ENCODE data around the gene SLC8B1.

The SLC8B1 gene

GRCh38 chr12:113334786-113335539 is at the start of gene SLC8B1:
Gene SLC8B1 (minus strand): TSS chr12:113335109. CDS start chr12:113332878, 2,231 bp downstream.
- DNase-seq = peak; percentile 83

GRCh38 chr12:113382206-113382605 is 47.3 kb upstream of the SLC8B1 start:
- no peak for DNase-seq

DNA sequence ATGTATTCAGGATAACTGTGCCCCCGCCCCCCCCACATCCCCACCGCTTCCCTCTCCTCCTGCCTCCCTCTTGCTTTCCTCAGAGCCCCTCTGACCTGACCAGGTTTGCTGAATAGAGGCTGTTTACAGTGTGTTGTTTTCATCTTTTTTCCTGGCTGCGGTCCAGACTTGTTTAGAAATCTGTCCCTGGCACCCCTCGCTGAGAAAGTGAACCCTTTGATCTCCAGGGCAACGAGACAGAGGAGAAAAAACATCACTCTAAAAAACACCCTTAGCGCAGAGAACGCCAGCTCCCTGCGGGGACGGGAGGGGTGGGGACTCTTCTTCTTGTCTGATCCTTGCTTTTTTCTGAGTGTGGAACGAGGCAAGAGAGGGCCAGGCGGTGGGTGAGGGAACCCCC is 46.3 kb upstream of the SLC8B1 start:
- DNase-seq = no peak

GRCh38 chr12:113378291-113378690 is 43.4 kb upstream of the SLC8B1 start:
- DNase-seq = peak; percentile 61

- DNase-seq = no peak
Measured at GRCh38 chr12:113374823-113375428, 40.0 kb upstream of the SLC8B1 start.

DNA sequence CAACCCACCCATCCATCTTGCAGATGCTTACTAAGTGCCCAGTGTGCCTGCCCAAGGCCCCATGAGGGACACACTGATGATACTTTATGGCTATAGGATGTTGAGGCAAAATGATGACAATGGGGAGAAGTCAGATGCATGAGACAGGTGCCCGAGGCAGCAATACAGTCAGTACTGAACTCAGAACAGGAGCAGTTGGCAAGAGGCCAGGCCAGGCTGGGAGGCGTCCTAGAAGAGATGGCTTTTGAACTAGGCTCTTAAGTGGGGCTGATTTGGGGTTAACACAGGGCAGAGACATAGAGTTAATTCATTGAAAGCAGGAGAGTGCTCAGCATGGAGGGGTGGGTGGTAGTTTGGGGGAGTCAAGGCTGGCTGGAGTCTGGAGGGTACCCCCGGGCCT is 39.1 kb upstream of the SLC8B1 start:
- DNase-seq = peak; percentile 57

- no peak for DNase-seq
Measured at GRCh38 chr12:113373440-113373839, 38.5 kb upstream of the SLC8B1 start.

GRCh38 chr12:113372371-113372770 is 37.5 kb upstream of the SLC8B1 start:
- no peak for DNase-seq

DNA sequence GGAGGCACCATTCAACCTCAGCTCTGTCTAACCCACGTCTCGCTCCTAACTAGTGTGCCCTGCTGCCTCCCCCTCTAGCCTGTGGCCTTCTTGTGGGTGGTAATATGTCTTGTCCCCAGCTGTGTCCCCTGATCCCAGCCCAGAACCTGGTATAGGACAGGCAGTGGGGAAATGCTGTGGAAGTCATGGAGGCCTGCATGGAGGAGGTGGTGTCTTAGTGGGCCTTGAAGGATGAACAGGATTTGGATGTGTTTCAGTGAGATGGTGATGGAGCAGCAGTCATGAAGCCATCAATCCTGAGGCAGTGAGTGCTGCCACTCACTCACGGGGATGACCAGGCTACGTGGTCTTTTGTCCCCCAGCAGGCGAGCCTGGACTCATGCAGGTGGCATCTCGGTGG is 36.9 kb upstream of the SLC8B1 start:
- no peak for DNase-seq

DNA sequence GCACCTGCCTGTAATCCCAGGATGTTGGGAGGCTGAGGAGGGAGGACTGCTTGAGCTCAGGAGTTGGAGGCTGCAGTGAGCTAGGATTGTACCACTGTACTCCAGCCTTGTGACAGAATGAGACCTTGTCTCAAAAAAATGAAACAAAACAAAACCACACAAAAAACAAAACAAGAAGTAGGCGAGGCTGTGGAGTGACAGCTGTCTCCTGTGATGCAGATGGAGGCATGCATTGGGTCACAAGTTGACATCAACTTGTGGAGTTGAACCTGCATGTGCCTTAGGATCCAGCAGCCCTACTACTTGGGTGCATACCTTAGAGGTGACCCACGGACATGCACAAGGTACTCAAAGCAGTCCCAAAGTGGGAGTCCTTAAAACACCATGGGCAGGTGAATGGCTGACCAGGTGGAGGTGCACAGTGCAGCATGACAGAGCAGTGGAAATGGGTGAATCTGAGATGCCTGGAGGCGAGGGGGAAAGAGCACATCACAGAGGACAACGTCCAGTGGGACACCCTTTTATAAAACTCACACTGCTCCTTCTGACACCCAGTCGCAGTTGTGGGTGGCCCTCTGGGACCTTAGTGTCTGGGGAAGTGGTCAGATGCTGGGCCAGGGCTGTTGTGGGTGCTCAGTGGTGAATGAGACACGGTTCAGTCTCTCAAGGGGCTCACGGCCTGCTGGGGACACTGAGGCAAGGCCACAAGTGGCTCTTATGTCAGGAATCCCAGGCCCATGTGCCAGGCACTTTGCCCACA is 36.2 kb upstream of the SLC8B1 start:
- no peak for DNase-seq

DNA sequence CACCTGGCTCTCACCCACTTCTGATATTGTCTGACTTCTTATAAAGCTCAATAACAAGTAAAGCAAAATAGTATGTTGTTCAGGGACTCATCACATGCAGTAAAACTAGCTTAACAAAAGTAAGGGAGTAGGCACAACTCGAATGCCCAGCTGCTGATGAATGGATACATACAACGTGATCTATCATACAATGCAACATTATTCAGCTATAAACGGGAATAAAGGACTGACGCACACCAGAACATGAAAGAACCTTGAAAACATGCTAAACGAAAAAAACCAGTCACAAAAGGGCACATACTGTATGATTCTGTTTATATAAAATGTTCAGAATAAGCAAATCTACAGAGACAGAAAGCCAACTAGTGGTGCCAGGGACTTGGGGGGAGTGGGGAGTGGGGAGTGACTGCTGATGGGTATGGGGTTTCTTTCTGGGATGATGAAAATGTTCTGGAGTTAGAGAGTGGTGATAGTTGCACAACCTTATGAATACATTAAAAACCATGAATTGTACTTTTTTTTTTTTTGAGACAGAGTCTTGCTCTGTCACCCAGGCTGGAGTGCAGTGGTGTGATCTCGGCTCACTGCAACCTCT is 34.6 kb upstream of the SLC8B1 start:
- no peak for DNase-seq

DNA sequence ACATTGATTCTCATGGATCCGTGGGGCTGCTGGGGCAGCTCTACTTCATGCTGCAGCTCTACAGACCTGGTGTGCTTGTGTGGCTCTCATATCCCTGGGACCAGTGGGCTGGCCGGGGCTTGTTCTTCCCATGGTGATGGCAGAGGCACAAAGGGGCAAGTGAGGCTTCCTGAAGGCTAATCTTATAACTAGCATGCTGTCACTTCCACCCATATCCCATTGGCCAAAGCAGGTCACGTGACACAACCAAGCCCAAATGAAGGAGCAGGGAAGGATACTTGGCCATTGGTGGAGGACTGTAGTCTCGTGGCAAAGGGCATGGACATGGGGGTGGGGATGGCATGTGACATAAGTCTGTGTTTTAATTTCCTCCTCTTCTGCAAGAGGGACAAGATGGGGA is 33.4 kb upstream of the SLC8B1 start:
- DNase-seq = peak; percentile 20

- no peak for DNase-seq
Measured at GRCh38 chr12:113366827-113367226, 31.9 kb upstream of the SLC8B1 start.

- no peak for DNase-seq
Measured at GRCh38 chr12:113365639-113366395, 30.9 kb upstream of the SLC8B1 start.

DNA sequence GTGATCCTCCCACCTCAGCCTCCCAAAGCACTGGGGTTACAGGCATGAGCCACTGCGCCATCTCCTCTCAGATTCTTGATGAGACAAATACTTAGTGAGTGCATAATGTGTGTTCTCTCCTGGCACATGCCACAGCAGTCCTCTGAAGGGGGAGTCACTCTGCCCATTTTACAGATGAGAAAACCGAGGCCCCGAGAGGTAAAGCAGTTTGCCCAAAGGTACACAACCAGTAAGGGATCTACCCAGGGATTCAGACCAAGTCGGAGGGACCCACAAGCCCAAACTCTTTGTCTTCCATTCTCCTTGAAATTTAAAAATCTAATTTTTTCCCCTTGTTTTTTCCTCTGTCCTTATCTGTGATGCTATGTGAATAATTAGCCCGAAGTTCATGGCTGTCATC is 29.8 kb upstream of the SLC8B1 start:
- DNase-seq = no peak

GRCh38 chr12:113361574-113362370 is 26.9 kb upstream of the SLC8B1 start:
- no peak for DNase-seq

DNA sequence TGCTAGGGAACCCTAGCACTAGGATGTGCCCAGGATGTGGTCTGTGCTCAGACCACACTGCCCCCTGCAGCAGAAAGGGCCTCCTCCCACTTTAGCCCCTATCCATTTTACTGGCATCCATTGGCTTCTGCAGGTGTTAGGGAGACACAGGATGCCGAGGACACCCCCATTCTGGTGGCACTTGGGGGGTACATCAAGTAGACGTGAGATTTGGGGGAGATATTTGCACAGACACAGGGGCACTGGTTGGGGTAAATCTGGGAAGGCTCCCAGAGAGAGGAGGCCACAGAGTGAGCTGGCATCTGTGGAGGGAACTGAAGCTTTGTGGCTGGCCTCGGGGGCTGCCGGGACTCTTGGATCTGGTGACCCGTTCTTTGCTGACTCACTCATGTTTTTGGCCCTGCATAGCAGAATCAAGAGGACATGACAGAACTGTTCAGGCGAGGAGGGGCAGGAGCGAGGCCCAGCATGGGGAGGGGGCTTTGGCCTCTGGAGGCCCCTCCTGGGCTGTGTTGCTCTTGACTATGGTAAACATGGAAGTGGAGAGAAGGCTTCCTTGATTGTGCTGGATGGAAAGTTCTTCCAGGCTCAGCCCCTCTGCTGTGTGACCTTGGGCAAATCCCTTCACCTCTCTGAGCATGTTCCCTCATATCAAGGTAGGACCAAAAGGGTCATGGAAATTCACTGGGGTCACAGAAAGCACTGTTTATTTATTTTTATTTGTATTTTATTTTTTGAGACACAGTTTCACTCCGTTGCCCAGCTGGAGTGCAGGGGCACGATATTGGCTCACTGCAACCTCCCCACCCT is 25.2 kb upstream of the SLC8B1 start:
- peak; percentile 18 for DNase-seq

DNA sequence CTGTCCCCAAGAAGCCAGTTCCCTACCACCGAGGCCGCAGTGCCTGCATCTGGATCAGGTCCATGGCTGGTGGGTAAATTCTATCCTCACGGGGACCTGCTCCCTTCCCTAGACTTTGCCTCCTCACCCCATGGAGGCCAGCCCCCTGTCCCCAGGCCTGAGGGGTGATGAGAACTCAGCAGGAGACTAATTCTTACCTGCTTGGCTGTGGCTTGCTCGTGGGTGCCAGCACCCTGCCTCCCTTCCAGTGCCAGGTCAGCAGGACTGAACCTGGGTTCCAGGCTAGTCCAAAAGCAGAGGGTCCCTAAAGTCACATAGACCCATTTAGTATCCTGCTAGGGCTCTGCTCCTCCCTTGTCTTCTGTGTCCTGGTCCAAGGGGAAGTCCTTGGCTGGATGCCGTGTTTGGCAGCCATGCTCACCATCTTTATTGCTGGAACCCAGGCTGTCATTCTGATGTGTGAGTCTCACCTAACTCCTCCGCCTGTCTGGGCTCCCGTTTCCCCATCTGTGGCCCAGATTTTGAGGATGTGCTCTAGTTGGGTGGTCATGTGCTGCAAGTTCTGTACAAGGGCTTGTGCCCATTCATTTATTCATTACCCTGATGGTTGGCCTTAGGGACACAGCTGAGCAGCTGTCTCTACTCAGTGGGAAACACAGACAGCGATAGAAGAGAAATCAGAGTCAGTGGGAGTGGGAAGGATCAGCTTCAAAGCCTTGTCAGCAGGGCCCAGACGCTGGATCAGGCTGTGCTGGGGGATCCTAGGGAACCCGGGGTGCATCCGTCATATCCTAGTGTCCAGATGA is 24.4 kb upstream of the SLC8B1 start:
- no peak for DNase-seq

DNA sequence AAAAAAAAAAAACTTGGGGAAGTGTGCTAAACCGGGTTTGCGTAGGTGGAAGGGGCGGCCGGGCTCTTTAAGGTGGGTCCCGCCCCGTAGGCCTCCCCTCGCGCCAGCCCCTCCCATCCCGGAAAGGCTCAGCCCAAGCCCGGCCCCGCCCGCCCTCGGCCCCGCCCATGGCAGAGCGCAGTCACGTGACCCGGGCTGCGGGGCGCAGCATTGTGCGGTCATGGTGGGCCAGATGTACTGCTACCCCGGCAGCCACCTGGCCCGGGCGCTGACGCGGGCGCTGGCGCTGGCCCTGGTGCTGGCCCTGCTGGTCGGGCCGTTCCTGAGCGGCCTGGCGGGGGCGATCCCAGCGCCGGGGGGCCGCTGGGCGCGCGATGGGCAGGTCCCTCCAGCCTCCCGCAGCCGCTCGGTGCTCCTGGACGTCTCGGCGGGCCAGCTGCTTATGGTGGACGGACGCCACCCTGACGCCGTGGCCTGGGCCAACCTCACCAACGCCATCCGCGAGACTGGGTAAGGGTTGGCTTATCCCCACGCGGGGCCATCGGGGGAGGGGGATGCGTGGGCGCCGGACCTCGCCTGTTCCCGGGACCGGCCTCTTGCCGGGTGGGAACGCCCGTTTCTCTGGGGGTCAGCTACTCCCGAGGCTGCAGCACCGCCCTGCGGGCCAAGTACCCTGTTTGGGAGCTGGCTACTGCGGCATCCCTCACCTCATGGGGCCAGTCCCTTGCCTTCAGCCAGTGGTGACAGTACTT is 23.6 kb upstream of the SLC8B1 start, which contains the start of gene PLBD2:
PLBD2 (plus strand) TSS at position 207 of the 752 bp plus-strand sequence; CDS start at position 221, 14 bp downstream.
- peak; percentile 98 for DNase-seq
